Measurements from ENCODE around the gene L3MBTL1.

GRCh38 chr20:43513372-43513930 is 6.0 kb downstream of the L3MBTL1 start:
- TF ChIP-seq REST (IDR thresholded peaks at IDR 0.05; ENCODE audit: insufficient read depth in 1 of 2, low read depth in 2 of 2, low read length in 1 of 2) (no peak), CTCF (IDR thresholded peaks at IDR 0.05) (no peak), POLR2AphosphoS5 (IDR thresholded peaks at IDR 0.05; ENCODE audit: low read depth, low read length) (no peak), TCF7L2 (IDR thresholded peaks at IDR 0.05; ENCODE audit: low read depth, low read length) (no peak)

Measured in Panc1 (cell line).